Bronchial epithelial cell (primary cell): Measurements from ENCODE around the gene WNK2. TPM values are rescaled to one million over a fixed set of nuclear protein-coding genes. Genes with fewer than 3 reads are reported as not detected.
A peak's percentile ranks its signal among the peaks of the same experiment; 100 is the strongest.

Experiments
- DNase-seq: peaks from one replicate; pipeline ENCODE4 v3.0.0-alpha.2; 2010; ENCODE audit warnings: low read depth
- FAIRE-seq: peaks from 2 replicates; lab custom pipeline; 2011; peaks lifted over from hg19 to GRCh38; lab: Jason Lieb, UNC
- H3K27me3 ChIP-seq: 2 replicates; pipeline ENCODE4 v1.5.1; 2011; ENCODE audit warnings: low read length; ENCODE audit not compliant: control insufficient read depth, insufficient read depth
- H3K36me3 ChIP-seq: 2 replicates; pipeline ENCODE4 v1.5.1; 2011; ENCODE audit warnings: low read length; ENCODE audit not compliant: control insufficient read depth, insufficient read depth
- H3K4me3 ChIP-seq: 2 replicates; pipeline ENCODE4 v1.5.1; 2011; ENCODE audit warnings: mild to moderate bottlenecking, low read depth, low read length, control low read depth
- CTCF ChIP-seq: IDR thresholded peaks from 2 replicates; pipeline ENCODE4 v1.5.1; 2011; ENCODE audit warnings: mild to moderate bottlenecking, moderate library complexity, low read length, control low read depth, inconsistent platforms; ENCODE audit not compliant: insufficient read depth, severe bottlenecking
- total RNA-seq: library from RNA; depleted of rRNA; stranded (reverse); fragments of >200 nt; gene quantifications from 2 replicates; pipeline ENCODE4 v1.2.1, GENCODE V29; 2014

WNK2 gene
- total RNA-seq, 1 donor from 2014 or later: under 0.01 TPM

GRCh38 chr9:93280661-93281259 lies 96.8 kb downstream of the WNK2 start:
- Histone ChIP-seq H3K27me3 (peaks cover 3% of the 10 kb centered on the region), H3K4me3 (no peak overlapping the region), H3K36me3 (no peaks in the 10 kb centered on the region)
- FAIRE-seq: no peak
- peak; percentile 29 for DNase-seq
- TF ChIP-seq CTCF: no peak

- Histone ChIP-seq H3K4me3 (no peak overlapping the region), H3K36me3 (no peaks in the 10 kb centered on the region), H3K27me3 (peaks cover 6% of the 10 kb centered on the region)
- DNase-seq (no peak), FAIRE-seq (no peak)
- TF ChIP-seq CTCF: no peak
Measured at GRCh38 chr9:93286252-93287188, 102.6 kb downstream of the WNK2 start.

GRCh38 chr9:93287189-93287552 lies 103.2 kb downstream of the WNK2 start:
- FAIRE-seq: no peak
- no peaks in the 10 kb centered on the region for H3K36me3 ChIP-seq

GRCh38 chr9:93287593-93287992 lies 103.7 kb downstream of the WNK2 start:
- TF ChIP-seq CTCF: no peak
- FAIRE-seq (no peak), DNase-seq (no peak)
- Histone ChIP-seq H3K36me3 (no peaks in the 10 kb centered on the region), H3K4me3 (no peak overlapping the region), H3K27me3 (peaks cover 6% of the 10 kb centered on the region)

More at GRCh38 chr9:93287189-93287552, 103.2 kb downstream of the WNK2 start:
- DNase-seq: no peak
- no peak for TF ChIP-seq CTCF
- Histone ChIP-seq H3K27me3 (peaks cover 6% of the 10 kb centered on the region), H3K4me3 (no peak overlapping the region)

GRCh38 chr9:93288341-93288740 lies 104.4 kb downstream of the WNK2 start:
- DNase-seq: no peak
- Histone ChIP-seq H3K36me3 (no peaks in the 10 kb centered on the region), H3K4me3 (no peak overlapping the region), H3K27me3 (peaks cover 6% of the 10 kb centered on the region)
- FAIRE-seq: no peak
- TF ChIP-seq CTCF: no peak
